HCT116 (cell line): ENCODE measurements around the gene NHSL1.

ENCODE experiments used
- CTCF ChIP-seq, 3 experiments: fragments of 200-600 bp in 1 of 3; sonication (generic) in 1 of 3; IDR thresholded peaks in 2 of 3; conservative IDR thresholded peaks in 1 of 3; 2 replicates each; pipeline ENCODE4 v1.5.1; 2012 to 2017; ENCODE audit warnings: low read depth in 2 of 3, low read length in 2 of 3, antibody characterized with exemption in 1 of 3, borderline replicate concordance in 1 of 3, control low read depth in 1 of 3, mild to moderate bottlenecking in 1 of 3, mixed read lengths in 1 of 3, mixed run types in 1 of 3, moderate library complexity in 1 of 3; ENCODE audit not compliant: insufficient read depth in 1 of 3
- EZH2 ChIP-seq: fragments of 200-600 bp; sonication (generic); IDR thresholded peaks from 2 replicates; pipeline ENCODE4 v1.6.1; 2017; ENCODE audit warnings: antibody characterized with exemption, mixed run types
- EZH2phosphoT487 ChIP-seq: fragments of 200-600 bp; IDR thresholded peaks from 2 replicates; pipeline ENCODE4 v1.6.1; 2018; ENCODE audit warnings: antibody characterized with exemption, borderline replicate concordance
- MAX ChIP-seq: IDR thresholded peaks from 2 replicates; pipeline ENCODE4 v1.6.1; 2012
- POLR2A ChIP-seq: IDR thresholded peaks from 2 replicates; pipeline ENCODE4 v1.7.0; 2011; ENCODE audit warnings: borderline replicate concordance; ENCODE audit not compliant: insufficient read depth, insufficient read length; ENCODE audit errors: extremely low read depth
- POLR2AphosphoS5 ChIP-seq: IDR thresholded peaks from 2 replicates; pipeline ENCODE4 v1.6.1; 2011; ENCODE audit warnings: mild to moderate bottlenecking, low read depth, low read length, moderate library complexity
- RAD21 ChIP-seq: IDR thresholded peaks from 2 replicates; pipeline ENCODE4 v1.6.1; 2012; ENCODE audit warnings: low read depth, mild to moderate bottlenecking
- REST ChIP-seq: IDR thresholded peaks from 2 replicates; pipeline ENCODE4 v1.6.1; 2012; ENCODE audit warnings: low read depth
- YY1 ChIP-seq: IDR thresholded peaks from 2 replicates; pipeline ENCODE4 v1.6.1; 2011; ENCODE audit warnings: low read length, low read depth, moderate library complexity, mild to moderate bottlenecking; ENCODE audit not compliant: insufficient replicate concordance; ENCODE audit errors: extremely low read depth

- TF ChIP-seq CTCF (IDR thresholded peaks at IDR 0.05 in 2 of 3, conservative IDR thresholded peaks at IDR 0.05 in 1 of 3; ENCODE audit: borderline replicate concordance in 1 of 3, insufficient read depth in 1 of 3, low read depth in 2 of 3, low read length in 2 of 3) (no peak), POLR2A (no peak), EZH2 (no peak), MAX (no peak), EZH2phosphoT487 (no peak), YY1 (no peak), POLR2AphosphoS5 (no peak), REST (no peak), RAD21 (no peak)
These were observed 28.3 kb upstream of the NHSL1 start for GRCh38 chr6:138527411-138528088.
